HCT116 (cell line): Measurements from ENCODE around the gene PPIL6. TPM values are rescaled to one million over a fixed set of nuclear protein-coding genes. Genes with fewer than 3 reads are reported as not detected.

Experiments
- ATAC-seq: fragments of 200-7000 bp; cut with Tn5 transposase; 2 replicates; pipeline ENCODE4 v1.9.1; 2020; ENCODE audit warnings: mild to moderate bottlenecking, moderate library complexity
- BruUV-seq: library from RNA; stranded (reverse); fragments of 400-500 nt; replicated peaks from 2 replicates; lab custom pipeline; 2021; lab: Mats Ljungman, UMichigan
- CTCF ChIA-PET: fragments of 300-600 bp; sonication (Branson Sonifier 250); formaldehyde crosslinking; loops from one replicate; lab custom pipeline; 2021; ENCODE audit warnings: antibody characterized with exemption; lab: Charles Lee
- POLR2A ChIA-PET: fragments of 300-600, 350-600 bp; sonication (Branson Sonifier 250); formaldehyde crosslinking; loops from one replicate; lab custom pipeline; 2021; ENCODE audit warnings: antibody characterized with exemption; lab: Charles Lee
- RAD21 ChIA-PET, 2 experiments: fragments of 300-600 bp; sonication (Branson Sonifier 250); formaldehyde crosslinking; loops; one replicate each; lab custom pipeline; 2023; ENCODE audit warnings: low total read pairs in 2 of 2; ENCODE audit not compliant: uncharacterized antibody in 2 of 2, unreplicated experiment in 2 of 2, low non-redundant PET in 1 of 2; lab: Charles Lee
- DNase-seq: peaks from one replicate; pipeline ENCODE4 v3.0.0-alpha.2; 2010; ENCODE audit warnings: low read depth, low spot score
- H2AFZ ChIP-seq: fragments of 200-600 bp; shearing (Covaris generic), sonication (generic); 2 replicates; pipeline ENCODE4 v1.6.1; 2017; ENCODE audit warnings: low read depth, mixed run types, mixed read lengths, antibody characterized with exemption, low read length; ENCODE audit not compliant: poor library complexity, severe bottlenecking
- H3K27ac ChIP-seq: 2 replicates; pipeline ENCODE4 v1.5.1; 2012; ENCODE audit warnings: low read depth, low read length
- H3K27me3 ChIP-seq: fragments of 200-600 bp; sonication (generic); 2 replicates; pipeline ENCODE4 v1.6.1; 2016; ENCODE audit warnings: mixed run types, low read length, mixed read lengths; ENCODE audit not compliant: insufficient read depth
- H3K36me3 ChIP-seq, 2 experiments: fragments of 200-500 bp in 1 of 2; fragments of 200-600 bp in 1 of 2; sonication (Bioruptor generic) in 1 of 2; sonication (generic) in 1 of 2; 2 replicates each; pipeline versions ENCODE4 v1.5.1 to v1.6.1; 2014 to 2016; ENCODE audit warnings: low read length in 2 of 2, inconsistent platforms in 1 of 2, mixed read lengths in 1 of 2, mixed run types in 1 of 2; ENCODE audit not compliant: insufficient read depth in 2 of 2, control insufficient read depth in 1 of 2
- H3K4me1 ChIP-seq, 2 experiments: fragments of 200-600 bp in 1 of 2; sonication (generic) in 1 of 2; 2 replicates each; pipeline versions ENCODE4 v1.5.1 to v1.6.1; 2012 to 2017; ENCODE audit warnings: low read length in 2 of 2, inconsistent platforms in 1 of 2, mild to moderate bottlenecking in 1 of 2, mixed read lengths in 1 of 2, mixed run types in 1 of 2, moderate library complexity in 1 of 2; ENCODE audit not compliant: insufficient read depth in 2 of 2, control insufficient read depth in 1 of 2
- H3K4me2 ChIP-seq: fragments of 200-600 bp; sonication (generic); 2 replicates; pipeline ENCODE4 v1.6.1; 2017; ENCODE audit warnings: mixed run types, low read length, mixed read lengths
- H3K4me3 ChIP-seq, 2 experiments: fragments of 200-600 bp in 1 of 2; sonication (generic) in 1 of 2; replicated peaks in 1 of 2; 2 replicates each; pipeline ENCODE4 v1.5.1; 2011 to 2016; ENCODE audit warnings: low read length in 2 of 2, control low read depth in 1 of 2, low read depth in 1 of 2, mild to moderate bottlenecking in 1 of 2, mixed read lengths in 1 of 2, mixed run types in 1 of 2
- H3K79me2 ChIP-seq: fragments of 200-600 bp; sonication (generic); 2 replicates; pipeline ENCODE4 v1.6.1; 2017; ENCODE audit warnings: mild to moderate bottlenecking, mixed run types, low read length, moderate library complexity, mixed read lengths; ENCODE audit not compliant: insufficient read depth
- H3K9ac ChIP-seq: fragments of 200-600 bp; sonication (generic); 2 replicates; pipeline ENCODE4 v1.6.1; 2016; ENCODE audit warnings: low read length, mixed read lengths
- H3K9me2 ChIP-seq: fragments of 200-600 bp; sonication (generic), shearing (Covaris generic); 2 replicates; pipeline ENCODE4 v1.6.1; 2017; ENCODE audit warnings: mixed run types, mild to moderate bottlenecking, moderate library complexity; ENCODE audit not compliant: insufficient read depth
- H3K9me3 ChIP-seq, 2 experiments: fragments of 200-500 bp in 1 of 2; fragments of 200-600 bp in 1 of 2; sonication (Bioruptor generic) in 1 of 2; sonication (generic) in 1 of 2; 2 replicates each; pipeline ENCODE4 v1.6.1; 2014 to 2017; ENCODE audit warnings: low read length in 2 of 2, mixed read lengths in 2 of 2, inconsistent platforms in 1 of 2, low read depth in 1 of 2, mild to moderate bottlenecking in 1 of 2, mixed run types in 1 of 2, moderate library complexity in 1 of 2; ENCODE audit not compliant: control insufficient read depth in 1 of 2, insufficient read depth in 1 of 2
- H4K20me1 ChIP-seq: fragments of 200-600 bp; sonication (generic), shearing (Covaris generic); 2 replicates; pipeline ENCODE4 v1.6.1; 2017; ENCODE audit warnings: mixed run types, mild to moderate bottlenecking, moderate library complexity; ENCODE audit not compliant: insufficient read depth
- CBX3 ChIP-seq: IDR thresholded peaks from 2 replicates; pipeline ENCODE4 v1.6.1; 2012; ENCODE audit warnings: low read depth
- CTCF ChIP-seq, 3 experiments: fragments of 200-600 bp in 1 of 3; sonication (generic) in 1 of 3; IDR thresholded peaks in 2 of 3; conservative IDR thresholded peaks in 1 of 3; 2 replicates each; pipeline ENCODE4 v1.5.1; 2012 to 2017; ENCODE audit warnings: low read depth in 2 of 3, low read length in 2 of 3, antibody characterized with exemption in 1 of 3, borderline replicate concordance in 1 of 3, control low read depth in 1 of 3, mild to moderate bottlenecking in 1 of 3, mixed read lengths in 1 of 3, mixed run types in 1 of 3, moderate library complexity in 1 of 3; ENCODE audit not compliant: insufficient read depth in 1 of 3
- EGR1 ChIP-seq: IDR thresholded peaks from 2 replicates; pipeline ENCODE4 v1.6.1; 2012; ENCODE audit warnings: low read depth
- ELF1 ChIP-seq: IDR thresholded peaks from 2 replicates; pipeline ENCODE4 v1.6.1; 2012; ENCODE audit warnings: low read depth, borderline replicate concordance
- EZH2phosphoT487 ChIP-seq: fragments of 200-600 bp; IDR thresholded peaks from 2 replicates; pipeline ENCODE4 v1.6.1; 2018; ENCODE audit warnings: antibody characterized with exemption, borderline replicate concordance
- FOSL1 ChIP-seq: IDR thresholded peaks from 2 replicates; pipeline ENCODE4 v1.6.1; 2012; ENCODE audit warnings: low read depth
- JUND ChIP-seq: IDR thresholded peaks from 2 replicates; pipeline ENCODE4 v1.6.1; 2012
- POLR2A ChIP-seq: IDR thresholded peaks from 2 replicates; pipeline ENCODE4 v1.7.0; 2011; ENCODE audit warnings: borderline replicate concordance; ENCODE audit not compliant: insufficient read depth, insufficient read length; ENCODE audit errors: extremely low read depth
- REST ChIP-seq: IDR thresholded peaks from 2 replicates; pipeline ENCODE4 v1.6.1; 2012; ENCODE audit warnings: low read depth
- SIN3A ChIP-seq: IDR thresholded peaks from 2 replicates; pipeline ENCODE4 v1.6.1; 2012; ENCODE audit warnings: low read depth
- SP1 ChIP-seq: IDR thresholded peaks from 2 replicates; pipeline ENCODE4 v1.6.1; 2012; ENCODE audit warnings: low read depth
- SRF ChIP-seq: IDR thresholded peaks from 2 replicates; pipeline ENCODE4 v1.6.1; 2012; ENCODE audit warnings: low read depth
- ZFX ChIP-seq: fragments of 450-650 bp; IDR thresholded peaks from 2 replicates; pipeline ENCODE4 v1.6.1; 2017
- intact Hi-C: fragments of 100-400 bp; cut with micrococcal nuclease; formaldehyde crosslinking; loops from 2 replicates; pipeline ENCODE4 v1.10.0; 2022
- total RNA-seq: library from RNA; stranded (reverse); gene quantifications from one replicate; pipeline ENCODE4 v1.2.1, GENCODE V29; 2021; ENCODE audit not compliant: unreplicated experiment
- TF ChIP-seq, protein P1 (sequence below): IDR thresholded peaks from 2 replicates; pipeline ENCODE4 v1.6.1; 2012

PPIL6 gene
- total RNA-seq, 1 experiment from 2014 or later = 3.3 TPM

DNA sequence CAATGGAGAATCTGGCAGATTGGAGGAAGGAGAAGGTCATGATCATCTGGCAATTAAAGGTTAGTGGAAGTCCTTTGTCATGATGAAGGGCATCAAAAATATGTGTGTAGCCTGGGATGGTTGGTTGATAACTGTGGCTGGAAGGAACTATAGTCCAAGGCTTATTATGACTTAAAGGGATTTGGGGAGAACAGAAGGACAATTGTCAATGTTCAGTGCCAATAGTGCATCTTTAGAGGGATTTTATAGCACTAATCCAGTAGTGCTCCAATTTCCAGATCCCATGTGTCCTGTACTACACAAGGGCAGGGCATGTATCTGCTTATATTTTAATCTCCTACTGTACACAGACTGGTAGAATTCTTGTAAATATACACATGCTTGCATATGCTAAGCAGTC is 47.6 kb upstream of the PPIL6 start:
- ChIA-PET CTCF (no interaction called here), POLR2A (no interaction called here), RAD21 (no interaction called here)
- Histone ChIP-seq H4K20me1 (no peaks in the 10 kb centered on the region), H3K27ac (no peak overlapping the region), H3K9me3 (no peaks in the 10 kb centered on the region), H2AFZ (no peak overlapping the region), H3K27me3 (no peaks in the 10 kb centered on the region), H3K9me2 (no peaks in the 10 kb centered on the region), H3K4me3 (no peak overlapping the region), H3K9ac (no peak overlapping the region), H3K36me3 (no peaks in the 10 kb centered on the region), H3K4me1 (peaks cover 0 to 10% of the 10 kb centered on the region in 2 experiments; a peak in 3 of 4 replicates), H3K79me2 (no peaks in the 10 kb centered on the region), H3K4me2 (no peak overlapping the region)
- intact Hi-C loops = no loop called here
- ATAC-seq (no peak), DNase-seq (no peak)
- TF ChIP-seq ZFX = no peak
- no peak for TF ChIP-seq SIN3A
- TF ChIP-seq EZH2phosphoT487 = no peak
- no peak for TF ChIP-seq ELF1
- TF ChIP-seq EGR1 = no peak
- TF ChIP-seq JUND = no peak
- no peak for TF ChIP-seq CTCF (IDR thresholded peaks at IDR 0.05 in 2 of 3, conservative IDR thresholded peaks at IDR 0.05 in 1 of 3; ENCODE audit: borderline replicate concordance in 1 of 3, insufficient read depth in 1 of 3, low read depth in 2 of 3, low read length in 2 of 3)
- no TSS peak for BruUV-seq

GRCh38 chr6:109486068-109486467 is 45.6 kb upstream of the PPIL6 start:
- POLR2A ChIA-PET = no interaction called here
- TF ChIP-seq CBX3 = no peak
- no peak for TF ChIP-seq SRF
- TF ChIP-seq FOSL1 = no peak
- TF ChIP-seq CTCF (IDR thresholded peaks at IDR 0.05 in 2 of 3, conservative IDR thresholded peaks at IDR 0.05 in 1 of 3; ENCODE audit: borderline replicate concordance in 1 of 3, insufficient read depth in 1 of 3, low read depth in 2 of 3, low read length in 2 of 3) = no peak
- TF ChIP-seq ZFX = no peak
- no peak for TF ChIP-seq SIN3A
- no peak for TF ChIP-seq SP1
- no peak for TF ChIP-seq ELF1
- TF ChIP-seq, protein P1, sequence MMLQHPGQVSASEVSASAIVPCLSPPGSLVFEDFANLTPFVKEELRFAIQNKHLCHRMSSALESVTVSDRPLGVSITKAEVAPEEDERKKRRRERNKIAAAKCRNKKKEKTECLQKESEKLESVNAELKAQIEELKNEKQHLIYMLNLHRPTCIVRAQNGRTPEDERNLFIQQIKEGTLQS = no peak
- no peak for TF ChIP-seq POLR2A
- TF ChIP-seq REST = no peak

More at GRCh38 chr6:109486068-109486467, 45.6 kb upstream of the PPIL6 start:
- ATAC-seq = no peak
- Histone ChIP-seq H3K27ac (no peak overlapping the region), H3K9me2 (no peaks in the 10 kb centered on the region), H4K20me1 (no peaks in the 10 kb centered on the region), H3K27me3 (no peaks in the 10 kb centered on the region), H3K4me2 (no peak overlapping the region), H2AFZ (no peak overlapping the region), H3K4me1 (peaks cover 4 to 15% of the 10 kb centered on the region in 2 experiments; a peak in 3 of 4 replicates), H3K36me3 (peaks cover 4 to 8% of the 10 kb centered on the region in 2 experiments; a peak in 3 of 4 replicates), H3K4me3 (no peak overlapping the region), H3K79me2 (peaks cover 17% of the 10 kb centered on the region), H3K9me3 (no peaks in the 10 kb centered on the region), H3K9ac (no peak overlapping the region)
- intact Hi-C loops = no loop called here
- DNase-seq = no peak
- ChIA-PET CTCF (no interaction called here), RAD21 (no interaction called here)
- BruUV-seq = no TSS peak
